ENCODE data around the gene MBD3L3. TPM values are rescaled to one million over a fixed set of nuclear protein-coding genes. Genes with fewer than 3 reads are reported as not detected.

The MBD3L3 gene
- total and polyA plus RNA-seq, 2 experiments from 2014 or later, result not detected

DNA sequence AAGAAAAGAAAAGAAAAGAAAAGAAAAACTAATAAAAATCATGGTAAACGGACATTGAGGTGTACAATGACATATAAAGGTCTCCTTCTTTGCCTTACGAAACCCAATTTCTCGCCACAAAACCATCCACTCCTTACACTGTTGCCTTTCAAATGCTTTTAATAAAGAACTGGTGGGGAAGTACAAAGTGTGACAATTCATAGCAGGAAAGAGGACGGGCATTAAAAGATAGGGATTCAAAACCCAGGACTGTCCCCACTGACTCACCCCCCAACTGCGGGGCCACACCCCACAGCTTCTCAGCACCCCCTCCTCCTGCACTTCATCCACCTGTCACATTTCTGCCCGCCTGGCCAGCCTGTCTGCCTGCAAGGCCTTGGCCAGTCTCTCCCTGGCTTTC is 39.6 kb downstream of the MBD3L3 start:
- Histone ChIP-seq H3K9me2 (replicated peaks; ENCODE audit: insufficient read depth) (no peaks in the 10 kb centered on the region), H3K27me3 (no peaks in the 10 kb centered on the region), H3K79me2 (no peaks in the 10 kb centered on the region), H3K36me3 (replicated peaks; ENCODE audit: insufficient read depth, low read depth) (no peaks in the 10 kb centered on the region), H3K4me2 (no peak overlapping the region), H3K4me1 (ENCODE audit: insufficient read depth) (no peaks in the 10 kb centered on the region), H3K9me3 (ENCODE audit: low read depth) (no peaks in the 10 kb centered on the region), H3K27ac (no peak overlapping the region), H3K4me3 (no peak overlapping the region), H2AFZ (no peak overlapping the region), H4K20me1 (ENCODE audit: insufficient read depth, poor library complexity, severe bottlenecking) (no peaks in the 10 kb centered on the region)
- 81% methylated on average over 6 of the region's 6 CpGs for WGBS (ENCODE audit: low lambda C conversion rate, missing lambda C conversion rate)
- TF ChIP-seq EZH2phosphoT487 (IDR thresholded peaks at IDR 0.05; ENCODE audit: low read depth, severe bottlenecking, unreplicated experiment) (no peak), EZH2 (IDR thresholded peaks at IDR 0.05; ENCODE audit: borderline replicate concordance) (no peak)
- TF ChIP-seq, protein P1, sequence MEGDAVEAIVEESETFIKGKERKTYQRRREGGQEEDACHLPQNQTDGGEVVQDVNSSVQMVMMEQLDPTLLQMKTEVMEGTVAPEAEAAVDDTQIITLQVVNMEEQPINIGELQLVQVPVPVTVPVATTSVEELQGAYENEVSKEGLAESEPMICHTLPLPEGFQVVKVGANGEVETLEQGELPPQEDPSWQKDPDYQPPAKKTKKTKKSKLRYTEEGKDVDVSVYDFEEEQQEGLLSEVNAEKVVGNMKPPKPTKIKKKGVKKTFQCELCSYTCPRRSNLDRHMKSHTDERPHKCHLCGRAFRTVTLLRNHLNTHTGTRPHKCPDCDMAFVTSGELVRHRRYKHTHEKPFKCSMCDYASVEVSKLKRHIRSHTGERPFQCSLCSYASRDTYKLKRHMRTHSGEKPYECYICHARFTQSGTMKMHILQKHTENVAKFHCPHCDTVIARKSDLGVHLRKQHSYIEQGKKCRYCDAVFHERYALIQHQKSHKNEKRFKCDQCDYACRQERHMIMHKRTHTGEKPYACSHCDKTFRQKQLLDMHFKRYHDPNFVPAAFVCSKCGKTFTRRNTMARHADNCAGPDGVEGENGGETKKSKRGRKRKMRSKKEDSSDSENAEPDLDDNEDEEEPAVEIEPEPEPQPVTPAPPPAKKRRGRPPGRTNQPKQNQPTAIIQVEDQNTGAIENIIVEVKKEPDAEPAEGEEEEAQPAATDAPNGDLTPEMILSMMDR (IDR thresholded peaks at IDR 0.05; ENCODE audit: poor library complexity), result no peak
- no peak for DNase-seq (ENCODE audit: low spot score)

DNA sequence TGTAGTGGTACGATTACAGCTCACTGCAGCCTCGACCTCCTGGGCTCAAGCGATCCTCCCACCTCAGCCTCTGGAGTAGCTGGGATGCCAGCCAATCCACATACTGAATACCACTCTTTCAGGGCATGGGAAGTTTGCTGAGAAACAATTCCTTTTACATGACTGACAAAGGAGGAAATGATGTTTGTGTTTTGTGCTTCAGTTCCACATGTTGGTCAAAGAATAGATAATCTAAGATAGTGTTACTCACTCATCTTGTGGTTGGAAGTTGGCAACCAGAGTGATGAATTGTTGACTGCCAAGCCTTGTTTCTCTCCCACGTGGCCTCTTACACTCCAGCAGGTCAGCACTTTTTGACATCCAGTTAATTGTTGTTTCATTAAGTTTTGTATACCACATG is 44.8 kb downstream of the MBD3L3 start:
- H2AFZ ChIP-seq, result no peak overlapping the region
- no peak for DNase-seq (ENCODE audit: low spot score)
- H3K4me3 ChIP-seq, result no peak overlapping the region
- WGBS (ENCODE audit: low lambda C conversion rate, missing lambda C conversion rate), result 67% methylated on average over 4 of the region's 4 CpGs
- no peaks in the 10 kb centered on the region for H3K27me3 ChIP-seq
- no peaks in the 10 kb centered on the region for H3K79me2 ChIP-seq
- H3K4me1 ChIP-seq (ENCODE audit: insufficient read depth), result no peaks in the 10 kb centered on the region
- H3K27ac ChIP-seq, result no peak overlapping the region
- no peak overlapping the region for H3K4me2 ChIP-seq
- H3K9me3 ChIP-seq (ENCODE audit: low read depth), result no peaks in the 10 kb centered on the region
- no peaks in the 10 kb centered on the region for H3K9me2 ChIP-seq (replicated peaks; ENCODE audit: insufficient read depth)
- no peaks in the 10 kb centered on the region for H3K36me3 ChIP-seq (replicated peaks; ENCODE audit: insufficient read depth, low read depth)
- no peaks in the 10 kb centered on the region for H4K20me1 ChIP-seq (ENCODE audit: insufficient read depth, poor library complexity, severe bottlenecking)
- no peak for TF ChIP-seq EZH2phosphoT487 (IDR thresholded peaks at IDR 0.05; ENCODE audit: low read depth, severe bottlenecking, unreplicated experiment)
- no peak for TF ChIP-seq EZH2 (IDR thresholded peaks at IDR 0.05; ENCODE audit: borderline replicate concordance)
- TF ChIP-seq, protein P1 (IDR thresholded peaks at IDR 0.05; ENCODE audit: poor library complexity), result no peak

DNA sequence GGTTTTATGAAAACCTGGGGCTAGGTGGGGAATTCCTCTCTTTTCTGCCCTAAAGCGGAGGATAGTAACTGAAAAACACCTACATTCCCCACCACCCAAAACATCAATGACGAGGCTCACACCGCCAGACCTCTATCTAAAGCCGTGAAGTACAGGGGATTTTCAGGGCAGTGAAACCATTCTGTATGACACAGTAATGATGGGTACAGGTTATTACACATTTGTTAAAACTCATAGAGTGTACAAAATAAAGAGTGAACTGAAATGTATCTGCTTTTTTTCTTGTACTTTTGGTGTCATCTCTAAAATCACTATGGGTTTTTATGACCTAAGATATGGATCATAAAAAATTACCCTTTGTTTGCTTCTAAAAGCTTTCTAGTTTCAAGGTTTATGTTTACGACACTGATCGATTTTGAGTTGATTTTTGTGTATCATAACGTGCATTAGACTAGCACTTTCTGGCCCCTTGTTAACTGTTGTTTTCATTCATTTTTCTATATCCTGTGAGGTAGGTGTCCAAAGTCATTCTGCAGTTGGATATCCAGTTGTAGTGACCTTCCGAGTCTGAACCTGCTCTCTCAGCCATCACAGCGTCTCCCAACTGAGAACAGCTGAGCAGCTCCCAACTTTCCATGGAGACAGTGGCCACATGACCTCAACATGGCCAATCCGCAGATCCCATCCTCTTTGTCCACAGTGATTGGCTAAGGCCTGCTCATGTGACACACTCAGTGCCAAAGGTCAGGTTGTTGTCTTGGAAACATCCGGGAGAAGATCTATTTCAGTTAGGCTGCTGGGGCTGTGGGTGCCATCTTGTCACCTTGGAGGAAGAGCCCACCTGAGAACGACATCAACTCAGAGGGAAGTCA is 47.5 kb downstream of the MBD3L3 start:
- no peak for DNase-seq (ENCODE audit: low spot score)
- no peak overlapping the region for H3K27ac ChIP-seq
- no peaks in the 10 kb centered on the region for H3K4me1 ChIP-seq (ENCODE audit: insufficient read depth)
- no peak overlapping the region for H3K4me2 ChIP-seq
- 79% methylated on average over 12 of the region's 12 CpGs for WGBS (ENCODE audit: low lambda C conversion rate, missing lambda C conversion rate)
- H3K36me3 ChIP-seq (replicated peaks; ENCODE audit: insufficient read depth, low read depth), result no peaks in the 10 kb centered on the region
- H3K9me3 ChIP-seq (ENCODE audit: low read depth), result no peaks in the 10 kb centered on the region
- no peak overlapping the region for H2AFZ ChIP-seq
- H3K27me3 ChIP-seq, result no peaks in the 10 kb centered on the region
- no peaks in the 10 kb centered on the region for H4K20me1 ChIP-seq (ENCODE audit: insufficient read depth, poor library complexity, severe bottlenecking)
- TF ChIP-seq EZH2phosphoT487 (IDR thresholded peaks at IDR 0.05; ENCODE audit: low read depth, severe bottlenecking, unreplicated experiment), result no peak
- TF ChIP-seq, protein P1 (IDR thresholded peaks at IDR 0.05; ENCODE audit: poor library complexity), result no peak
- TF ChIP-seq EZH2 (IDR thresholded peaks at IDR 0.05; ENCODE audit: borderline replicate concordance), result no peak
- no peaks in the 10 kb centered on the region for H3K79me2 ChIP-seq
- no peaks in the 10 kb centered on the region for H3K9me2 ChIP-seq (replicated peaks; ENCODE audit: insufficient read depth)
- H3K4me3 ChIP-seq, result no peak overlapping the region

Measured in hepatocyte (in vitro differentiated cells).